ENCODE measurements around the gene GRIFIN.

Gene GRIFIN

DNA sequence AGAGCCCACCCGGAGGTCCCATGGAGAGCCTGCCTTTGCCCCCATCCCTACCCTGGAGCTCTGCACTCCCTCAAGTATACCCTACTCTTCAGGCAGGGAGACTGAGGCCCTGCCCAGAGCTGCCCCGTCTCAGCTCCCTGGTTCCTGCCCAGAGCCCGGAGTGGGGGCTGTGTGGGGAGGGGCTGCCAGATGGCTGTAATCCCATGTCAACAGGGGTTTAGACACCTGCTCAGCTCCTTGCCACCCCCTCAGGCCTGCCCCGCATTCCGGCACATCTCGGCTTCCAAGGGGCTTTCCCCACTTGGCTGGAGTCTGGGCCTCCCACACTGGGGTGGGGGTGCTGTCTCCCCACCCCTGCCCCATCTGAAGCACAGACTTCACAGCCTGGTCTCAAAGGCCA, 22.5 kb upstream of the GRIFIN start:
- TF ChIP-seq CTCF (IDR thresholded peaks at IDR 0.05; ENCODE audit: low read depth, low read length), result no peak
- Histone ChIP-seq H3K4me3 (ENCODE audit: low read depth, low read length) (no peak overlapping the region), H3K36me3 (no peaks in the 10 kb centered on the region), H3K27ac (no peak overlapping the region; the same call in 1 of the 2 replicates), H3K27me3 (ENCODE audit: insufficient read depth, low read depth, severe bottlenecking) (no peaks in the 10 kb centered on the region), H3K9me3 (ENCODE audit: severe bottlenecking) (no peaks in the 10 kb centered on the region)
- peak; percentile 72 for DNase-seq

GRCh38 chr7:2497500-2498336, 21.5 kb upstream of the GRIFIN start:
- no peak overlapping the region for H3K27ac ChIP-seq
- no peaks in the 10 kb centered on the region for H3K9me3 ChIP-seq (ENCODE audit: severe bottlenecking)
- H3K36me3 ChIP-seq, result no peaks in the 10 kb centered on the region
- TF ChIP-seq CTCF (IDR thresholded peaks at IDR 0.05; ENCODE audit: low read depth, low read length), result no peak
- no peak for DNase-seq
- no peaks in the 10 kb centered on the region for H3K27me3 ChIP-seq (ENCODE audit: insufficient read depth, low read depth, severe bottlenecking)
- H3K4me3 ChIP-seq (ENCODE audit: low read depth, low read length), result no peak overlapping the region

GRCh38 chr7:2497065-2497464, 20.9 kb upstream of the GRIFIN start:
- no peaks in the 10 kb centered on the region for H3K27me3 ChIP-seq (ENCODE audit: insufficient read depth, low read depth, severe bottlenecking)
- no peak overlapping the region for H3K4me3 ChIP-seq (ENCODE audit: low read depth, low read length)
- H3K27ac ChIP-seq, result no peak overlapping the region
- no peaks in the 10 kb centered on the region for H3K9me3 ChIP-seq (ENCODE audit: severe bottlenecking)
- no peaks in the 10 kb centered on the region for H3K36me3 ChIP-seq
- no peak for DNase-seq
- no peak for TF ChIP-seq CTCF (IDR thresholded peaks at IDR 0.05; ENCODE audit: low read depth, low read length)

- no peaks in the 10 kb centered on the region for H3K36me3 ChIP-seq
- no peak overlapping the region for H3K4me3 ChIP-seq (ENCODE audit: low read depth, low read length)
- H3K27me3 ChIP-seq (ENCODE audit: insufficient read depth, low read depth, severe bottlenecking), result no peaks in the 10 kb centered on the region
- DNase-seq, result no peak
- H3K9me3 ChIP-seq (ENCODE audit: severe bottlenecking), result no peaks in the 10 kb centered on the region
- no peak overlapping the region for H3K27ac ChIP-seq
- no peak for TF ChIP-seq CTCF (IDR thresholded peaks at IDR 0.05; ENCODE audit: low read depth, low read length)
Observed at GRCh38 chr7:2496375-2496774, 20.2 kb upstream of the GRIFIN start.

DNA sequence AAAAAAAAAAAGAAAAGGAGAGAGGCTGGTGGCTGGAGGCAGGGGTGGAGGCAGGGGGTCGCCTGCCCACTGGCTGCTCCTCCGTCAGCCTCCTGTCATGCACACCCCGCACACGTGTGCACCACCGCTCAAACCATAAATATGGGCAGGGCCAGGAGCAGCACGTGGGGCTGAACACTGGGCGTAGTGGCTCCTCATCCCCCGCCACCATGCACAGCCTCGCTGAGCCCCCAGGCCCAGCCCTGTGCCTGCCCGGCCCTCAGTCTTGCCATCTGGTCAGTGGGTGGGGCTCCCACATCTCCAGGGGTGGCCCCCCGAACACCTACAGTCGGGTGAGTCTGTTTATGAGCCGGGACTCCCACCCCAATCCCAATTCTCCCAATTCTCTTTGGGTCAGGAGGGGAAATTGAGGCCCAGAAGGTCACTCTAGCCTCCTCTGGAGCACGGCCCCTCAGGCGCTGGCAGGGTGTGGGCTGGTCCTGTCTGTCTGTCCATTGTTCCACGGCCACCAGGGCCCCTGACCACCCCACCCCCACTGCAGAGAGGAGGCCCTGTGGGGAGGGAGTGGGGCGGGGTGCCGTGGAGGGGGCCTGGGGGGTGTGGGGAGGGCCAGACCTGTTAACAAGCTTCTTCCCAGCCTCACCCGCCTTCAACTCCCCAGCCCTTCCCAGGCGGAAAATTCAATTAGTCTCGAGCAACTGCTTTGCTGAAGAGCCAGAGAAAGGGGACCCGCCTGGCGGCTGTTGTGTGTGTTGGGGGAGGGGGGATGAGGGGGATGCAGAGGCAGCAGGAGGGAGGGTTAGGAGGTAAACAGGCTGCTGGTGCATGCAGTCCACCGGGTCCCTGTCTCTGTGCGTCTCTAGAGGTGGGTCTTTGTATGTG, 19.5 kb upstream of the GRIFIN start:
- Histone ChIP-seq H3K27me3 (ENCODE audit: insufficient read depth, low read depth, severe bottlenecking) (no peaks in the 10 kb centered on the region), H3K4me3 (ENCODE audit: low read depth, low read length) (no peak overlapping the region), H3K9me3 (ENCODE audit: severe bottlenecking) (no peaks in the 10 kb centered on the region), H3K27ac (no peak overlapping the region), H3K36me3 (no peaks in the 10 kb centered on the region)
- DNase-seq, result peak; percentile 47
- no peak for TF ChIP-seq CTCF (IDR thresholded peaks at IDR 0.05; ENCODE audit: low read depth, low read length)
